ENCODE results near the gene TMPRSS7.

DNA sequence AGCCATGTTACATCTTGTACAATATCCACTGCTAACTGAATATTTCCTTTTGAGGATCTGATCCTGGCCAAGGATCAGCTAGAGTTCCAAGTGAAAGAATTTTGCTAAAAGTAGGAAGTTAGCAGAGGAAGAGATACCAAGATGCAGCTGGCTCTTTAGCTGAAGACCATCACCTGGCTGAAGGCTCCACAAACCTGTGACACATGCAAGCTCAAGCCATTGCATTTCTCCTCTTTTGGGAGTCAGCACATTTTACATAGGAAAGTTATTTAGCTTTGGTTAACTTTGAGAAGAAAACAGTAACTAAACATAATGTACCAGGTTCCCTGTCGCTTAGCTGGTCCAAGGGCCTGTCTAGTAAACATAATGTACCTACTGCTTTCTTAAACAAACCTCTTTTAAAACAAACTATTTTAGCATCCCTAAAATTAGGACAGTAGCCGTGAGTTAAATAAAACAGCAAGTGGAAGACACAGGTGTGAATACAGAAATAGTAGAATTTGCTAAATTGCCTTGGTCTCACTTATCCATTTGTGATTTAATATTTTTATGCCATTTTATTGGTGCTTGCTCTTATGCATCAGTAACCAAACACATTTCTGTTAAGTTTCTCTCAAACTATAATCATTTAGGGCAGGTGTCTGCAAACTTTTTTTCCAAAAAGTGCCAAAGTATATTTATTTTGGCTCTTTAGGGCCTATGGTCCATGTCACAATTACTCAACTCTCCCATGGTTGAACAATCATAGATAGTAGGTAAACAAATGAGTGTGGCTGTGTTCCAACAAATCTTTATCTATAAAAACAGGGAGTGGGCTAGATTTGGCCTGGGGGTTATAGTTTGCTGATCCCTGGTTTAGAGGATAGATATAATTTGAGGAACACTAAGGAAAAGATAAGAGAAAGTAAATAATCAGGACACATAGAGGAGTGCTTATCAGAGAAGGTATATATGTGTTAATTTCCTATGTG is 87.3 kb downstream of the TMPRSS7 start:
- no peak for TF ChIP-seq POLR2A (IDR thresholded peaks at IDR 0.05)
- TF ChIP-seq, protein P1, sequence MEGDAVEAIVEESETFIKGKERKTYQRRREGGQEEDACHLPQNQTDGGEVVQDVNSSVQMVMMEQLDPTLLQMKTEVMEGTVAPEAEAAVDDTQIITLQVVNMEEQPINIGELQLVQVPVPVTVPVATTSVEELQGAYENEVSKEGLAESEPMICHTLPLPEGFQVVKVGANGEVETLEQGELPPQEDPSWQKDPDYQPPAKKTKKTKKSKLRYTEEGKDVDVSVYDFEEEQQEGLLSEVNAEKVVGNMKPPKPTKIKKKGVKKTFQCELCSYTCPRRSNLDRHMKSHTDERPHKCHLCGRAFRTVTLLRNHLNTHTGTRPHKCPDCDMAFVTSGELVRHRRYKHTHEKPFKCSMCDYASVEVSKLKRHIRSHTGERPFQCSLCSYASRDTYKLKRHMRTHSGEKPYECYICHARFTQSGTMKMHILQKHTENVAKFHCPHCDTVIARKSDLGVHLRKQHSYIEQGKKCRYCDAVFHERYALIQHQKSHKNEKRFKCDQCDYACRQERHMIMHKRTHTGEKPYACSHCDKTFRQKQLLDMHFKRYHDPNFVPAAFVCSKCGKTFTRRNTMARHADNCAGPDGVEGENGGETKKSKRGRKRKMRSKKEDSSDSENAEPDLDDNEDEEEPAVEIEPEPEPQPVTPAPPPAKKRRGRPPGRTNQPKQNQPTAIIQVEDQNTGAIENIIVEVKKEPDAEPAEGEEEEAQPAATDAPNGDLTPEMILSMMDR (IDR thresholded peaks at IDR 0.05) = no peak
- TF ChIP-seq POLR2AphosphoS5 (IDR thresholded peaks at IDR 0.05) = no peak
